NCI-H146 treated with DMSO at 0.1 percent for 48 hours (cell line): ENCODE results near the gene KCMF1.

ENCODE experiments used
- DNase-seq: peaks from one replicate; lab custom pipeline; 2025; ENCODE audit not compliant: unreplicated experiment; lab: John Stamatoyannopoulos, UW

KCMF1 gene

GRCh38 chr2:84980263-84980983 is 9.5 kb downstream of the KCMF1 start:
- no peak for DNase-seq

GRCh38 chr2:84986018-84986417 is 15.1 kb downstream of the KCMF1 start:
- DNase-seq = no peak

GRCh38 chr2:84989422-84989821 is 18.5 kb downstream of the KCMF1 start:
- DNase-seq = no peak

- no peak for DNase-seq
Measured at GRCh38 chr2:84989927-84990326, 19.0 kb downstream of the KCMF1 start.

GRCh38 chr2:84991404-84992160 is 20.6 kb downstream of the KCMF1 start:
- no peak for DNase-seq

- DNase-seq = no peak
Measured at GRCh38 chr2:84995826-84996225, 24.9 kb downstream of the KCMF1 start.

GRCh38 chr2:84996909-84997308 is 25.9 kb downstream of the KCMF1 start:
- DNase-seq = no peak

- DNase-seq = no peak
Measured at GRCh38 chr2:84999553-84999955, 28.6 kb downstream of the KCMF1 start.

- no peak for DNase-seq
Measured at GRCh38 chr2:85001595-85001994, 30.6 kb downstream of the KCMF1 start.

GRCh38 chr2:85002534-85002933 is 31.6 kb downstream of the KCMF1 start:
- DNase-seq = no peak

- DNase-seq = no peak
Measured at GRCh38 chr2:85008252-85008651, 37.3 kb downstream of the KCMF1 start.

GRCh38 chr2:85009019-85009618 is 38.2 kb downstream of the KCMF1 start:
- DNase-seq = no peak

- DNase-seq = no peak
Measured at GRCh38 chr2:85010404-85010803, 39.4 kb downstream of the KCMF1 start.

GRCh38 chr2:85011098-85011497 is 40.1 kb downstream of the KCMF1 start:
- DNase-seq = no peak

- DNase-seq = no peak
Measured at GRCh38 chr2:85011747-85012146, 40.8 kb downstream of the KCMF1 start.

- no peak for DNase-seq
Measured at GRCh38 chr2:85012431-85012830, 41.5 kb downstream of the KCMF1 start.

- no peak for DNase-seq
Measured at GRCh38 chr2:85012855-85013254, 41.9 kb downstream of the KCMF1 start.

- no peak for DNase-seq
Measured at GRCh38 chr2:85015653-85016360, 44.8 kb downstream of the KCMF1 start.

- DNase-seq = no peak
Measured at GRCh38 chr2:85016446-85016845, 45.5 kb downstream of the KCMF1 start.

GRCh38 chr2:85017411-85018048 is 46.6 kb downstream of the KCMF1 start:
- DNase-seq = no peak

- DNase-seq = no peak
Measured at GRCh38 chr2:85018049-85018447, 47.1 kb downstream of the KCMF1 start.
